MM.1S (cell line): Measurements from ENCODE around the gene SP110.

Experiments
- DNase-seq: peaks from one replicate; pipeline ENCODE4 v3.0.0-alpha.2; 2015
- H2AFZ ChIP-seq: fragments of 300-600 bp; sonication (generic); 2 replicates; pipeline ENCODE4 v1.6.0; 2016; ENCODE audit warnings: antibody characterized with exemption, low read length
- H3F3A ChIP-seq: fragments of 300-600 bp; sonication (generic); 2 replicates; pipeline ENCODE4 v1.6.1; 2016; ENCODE audit warnings: mild to moderate bottlenecking, antibody characterized with exemption, low read length, moderate library complexity, mixed read lengths; ENCODE audit not compliant: insufficient read depth
- H3K27ac ChIP-seq: fragments of 300-600 bp; sonication (generic); 2 replicates; pipeline ENCODE4 v1.5.1; 2016; ENCODE audit warnings: mild to moderate bottlenecking, low read length
- H3K27me3 ChIP-seq: fragments of 300-600 bp; sonication (generic); replicated peaks from 2 replicates; pipeline ENCODE4 v1.6.0; 2016; ENCODE audit warnings: low read length; ENCODE audit not compliant: insufficient read depth
- H3K36me3 ChIP-seq: fragments of 300-600 bp; sonication (generic); replicated peaks from 2 replicates; pipeline ENCODE4 v1.6.1; 2016; ENCODE audit warnings: mild to moderate bottlenecking, low read length, mixed read lengths; ENCODE audit not compliant: insufficient read depth
- H3K4me1 ChIP-seq: fragments of 300-600 bp; sonication (generic); 2 replicates; pipeline ENCODE4 v1.6.1; 2016; ENCODE audit warnings: low read length, mixed read lengths
- H3K4me2 ChIP-seq: fragments of 300-600 bp; sonication (generic); 2 replicates; pipeline ENCODE4 v1.6.0; 2016; ENCODE audit warnings: low read depth, low read length
- H3K4me3 ChIP-seq: fragments of 300-600 bp; sonication (generic); 2 replicates; pipeline ENCODE4 v1.5.1; 2016; ENCODE audit warnings: low read length, mixed read lengths
- H3K79me2 ChIP-seq: fragments of 300-600 bp; sonication (generic); 2 replicates; pipeline ENCODE4 v1.6.1; 2016; ENCODE audit warnings: mixed run types, low read length, mixed read lengths
- H3K9ac ChIP-seq: fragments of 300-600 bp; sonication (generic); 2 replicates; pipeline ENCODE4 v1.6.1; 2016; ENCODE audit warnings: low read length, mixed read lengths
- H3K9me2 ChIP-seq: fragments of 300-600 bp; sonication (generic); replicated peaks from 2 replicates; pipeline ENCODE4 v1.6.1; 2016; ENCODE audit warnings: mild to moderate bottlenecking, low read length, mixed read lengths; ENCODE audit not compliant: insufficient read depth
- H3K9me3 ChIP-seq: fragments of 300-600 bp; sonication (generic); replicated peaks from 2 replicates; pipeline ENCODE4 v1.6.1; 2016; ENCODE audit warnings: mild to moderate bottlenecking, low read length, mixed read lengths; ENCODE audit not compliant: insufficient read depth
- H4K20me1 ChIP-seq: fragments of 300-600 bp; sonication (generic); 2 replicates; pipeline ENCODE4 v1.6.1; 2016; ENCODE audit warnings: mild to moderate bottlenecking, low read length, moderate library complexity, mixed read lengths; ENCODE audit not compliant: insufficient read depth
- EZH2 ChIP-seq: fragments of 300-600 bp; sonication (generic); optimal IDR thresholded peaks from 2 replicates; pipeline ENCODE3; 2017; ENCODE audit warnings: low read depth, mild to moderate bottlenecking, antibody characterized with exemption, low read length, mixed read lengths
- EZH2phosphoT487 ChIP-seq: fragments of 300-600 bp; sonication (generic); IDR thresholded peaks from 2 replicates; pipeline ENCODE4 v1.6.1; 2018; ENCODE audit warnings: antibody characterized with exemption, low read length
- TF ChIP-seq, protein P1 (sequence below): fragments of 300-600 bp; sonication (generic); IDR thresholded peaks from 2 replicates; pipeline ENCODE4 v1.5.1; 2016; ENCODE audit warnings: antibody characterized with exemption, low read length, mixed read lengths

The SP110 gene

DNA sequence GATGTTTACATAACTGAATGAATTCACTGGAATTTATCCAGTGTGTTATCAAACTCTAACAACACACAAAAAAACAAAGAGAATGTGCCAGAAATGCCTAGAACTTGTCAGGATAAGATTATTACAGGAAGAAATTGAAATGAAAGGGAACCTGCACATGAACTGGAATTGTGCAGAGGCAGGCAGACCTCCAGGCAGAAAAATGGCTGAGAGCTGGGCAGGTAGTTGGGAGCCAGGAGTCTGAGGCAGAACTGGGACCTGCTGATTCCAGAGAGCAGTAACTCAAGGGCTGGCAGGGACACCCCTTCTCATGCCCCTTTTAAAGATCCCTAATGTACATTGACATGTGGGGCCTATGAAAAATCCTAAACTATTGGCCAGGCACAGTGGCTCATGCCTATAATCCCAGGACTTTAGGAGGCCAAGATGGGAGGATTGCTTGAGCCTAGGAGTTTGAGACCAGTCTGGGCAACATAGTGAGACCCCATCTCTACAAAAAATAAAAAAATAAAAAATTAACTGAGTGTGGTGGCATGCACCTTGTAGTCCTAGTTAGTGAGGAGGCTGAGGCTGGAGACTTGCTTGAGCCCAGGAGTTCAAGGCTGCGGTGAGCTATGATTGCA lies 674 bp upstream of the SP110 start:
- Histone ChIP-seq H3K79me2 (no peaks in the 10 kb centered on the region), H3K4me1 (peaks cover 12% of the 10 kb centered on the region), H4K20me1 (no peaks in the 10 kb centered on the region), H3K27me3 (no peaks in the 10 kb centered on the region), H2AFZ (peak overlapping the region; percentile 75), H3K9me3 (no peaks in the 10 kb centered on the region), H3K36me3 (0 out of 2 replicates have a peak, but pooled peaks cover 3% of the 10 kb centered on the region), H3K9ac (peak overlapping the region; percentile 34; the same call in 1 of the 2 replicates), H3K27ac (no peak overlapping the region), H3K9me2 (no peaks in the 10 kb centered on the region), H3F3A (0 out of 2 replicates have a peak, but pooled peaks cover 6% of the 10 kb centered on the region), H3K4me2 (peak overlapping the region; percentile 69), H3K4me3 (peak overlapping the region; percentile 76)
- no peak for DNase-seq
- TF ChIP-seq EZH2 (no peak), EZH2phosphoT487 (no peak)
- TF ChIP-seq, protein P1, sequence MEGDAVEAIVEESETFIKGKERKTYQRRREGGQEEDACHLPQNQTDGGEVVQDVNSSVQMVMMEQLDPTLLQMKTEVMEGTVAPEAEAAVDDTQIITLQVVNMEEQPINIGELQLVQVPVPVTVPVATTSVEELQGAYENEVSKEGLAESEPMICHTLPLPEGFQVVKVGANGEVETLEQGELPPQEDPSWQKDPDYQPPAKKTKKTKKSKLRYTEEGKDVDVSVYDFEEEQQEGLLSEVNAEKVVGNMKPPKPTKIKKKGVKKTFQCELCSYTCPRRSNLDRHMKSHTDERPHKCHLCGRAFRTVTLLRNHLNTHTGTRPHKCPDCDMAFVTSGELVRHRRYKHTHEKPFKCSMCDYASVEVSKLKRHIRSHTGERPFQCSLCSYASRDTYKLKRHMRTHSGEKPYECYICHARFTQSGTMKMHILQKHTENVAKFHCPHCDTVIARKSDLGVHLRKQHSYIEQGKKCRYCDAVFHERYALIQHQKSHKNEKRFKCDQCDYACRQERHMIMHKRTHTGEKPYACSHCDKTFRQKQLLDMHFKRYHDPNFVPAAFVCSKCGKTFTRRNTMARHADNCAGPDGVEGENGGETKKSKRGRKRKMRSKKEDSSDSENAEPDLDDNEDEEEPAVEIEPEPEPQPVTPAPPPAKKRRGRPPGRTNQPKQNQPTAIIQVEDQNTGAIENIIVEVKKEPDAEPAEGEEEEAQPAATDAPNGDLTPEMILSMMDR, result no peak

DNA sequence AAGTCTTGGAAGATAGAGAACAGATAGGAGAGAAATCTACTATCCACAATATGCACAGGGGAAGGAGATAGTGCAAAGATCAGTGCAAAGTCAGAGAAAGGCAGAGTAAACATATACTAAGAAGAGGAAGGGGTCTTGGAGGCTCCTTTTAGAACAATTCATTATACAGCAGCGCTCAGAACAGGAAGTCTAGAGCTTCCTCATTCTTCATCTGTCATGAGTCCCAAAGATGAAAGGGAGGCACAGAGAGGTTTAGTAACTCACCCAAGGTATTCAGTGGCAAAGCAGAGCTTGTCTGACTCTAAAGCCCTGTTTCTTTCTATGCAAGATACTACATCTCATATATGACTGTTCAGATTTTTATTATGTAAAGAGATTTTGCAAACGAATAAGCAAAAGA lies 1.4 kb downstream of the SP110 start:
- no peak overlapping the region for H2AFZ ChIP-seq
- TF ChIP-seq EZH2phosphoT487 (no peak), EZH2 (no peak)
- TF ChIP-seq, protein P1, result no peak

DNA sequence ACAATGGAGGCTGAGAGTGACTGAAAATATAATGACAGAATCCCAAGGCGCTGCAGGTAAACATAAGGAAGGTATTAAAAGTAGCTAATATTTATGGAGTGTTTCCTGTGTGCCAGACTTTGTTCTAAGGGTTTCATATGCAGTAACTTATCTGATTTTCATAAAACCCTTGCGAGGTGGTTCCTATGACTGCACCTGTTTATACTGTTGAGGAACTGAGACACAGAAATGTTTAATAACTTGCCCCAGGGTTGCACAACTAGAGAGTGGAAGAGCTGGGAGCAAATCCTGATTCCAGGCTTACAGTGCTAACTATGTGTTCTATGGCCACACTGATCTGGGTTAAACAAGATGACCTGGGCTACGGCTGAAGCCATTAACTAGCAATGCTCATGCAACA lies 2.4 kb downstream of the SP110 start:
- H2AFZ ChIP-seq, result no peak overlapping the region
- H3K79me2 ChIP-seq, result no peaks in the 10 kb centered on the region
- no peak overlapping the region for H3K27ac ChIP-seq
- TF ChIP-seq, protein P1, result no peak
- no peak for TF ChIP-seq EZH2
- TF ChIP-seq EZH2phosphoT487, result no peak
- 0 out of 2 replicates have a peak, but pooled peaks cover 3% of the 10 kb centered on the region for H3K36me3 ChIP-seq
- no peaks in the 10 kb centered on the region for H3K27me3 ChIP-seq
- H4K20me1 ChIP-seq, result no peaks in the 10 kb centered on the region
- no peaks in the 10 kb centered on the region for H3K9me3 ChIP-seq
- H3K4me2 ChIP-seq, result no peak overlapping the region
- H3K4me3 ChIP-seq, result no peak overlapping the region
- no peaks in the 10 kb centered on the region for H3F3A ChIP-seq
- no peaks in the 10 kb centered on the region for H3K9me2 ChIP-seq
- no peak for DNase-seq
- peaks cover 4% of the 10 kb centered on the region; the same call in 1 of the 2 replicates for H3K4me1 ChIP-seq
- no peak overlapping the region for H3K9ac ChIP-seq

More for the DNA sequence above, 1.4 kb downstream of the SP110 start:
- Histone ChIP-seq H4K20me1 (no peaks in the 10 kb centered on the region), H3K4me3 (no peak overlapping the region), H3K9me2 (no peaks in the 10 kb centered on the region), H3K4me2 (no peak overlapping the region), H3K4me1 (peaks cover 4% of the 10 kb centered on the region; the same call in 1 of the 2 replicates), H3K9ac (no peak overlapping the region), H3K9me3 (no peaks in the 10 kb centered on the region), H3K79me2 (no peaks in the 10 kb centered on the region), H3K27ac (no peak overlapping the region), H3F3A (no peaks in the 10 kb centered on the region), H3K36me3 (0 out of 2 replicates have a peak, but pooled peaks cover 3% of the 10 kb centered on the region), H3K27me3 (no peaks in the 10 kb centered on the region)
- no peak for DNase-seq
